Nephron progenitor cell (in vitro differentiated cells): ENCODE measurements around the gene PASK.

Experiments
- DNase-seq: peaks from one replicate; pipeline ENCODE4 v3.0.0; 2021
- H3K27ac Mint-ChIP-seq: 2 replicates; pipeline ENCODE4 v1.8.0; 2021; ENCODE audit warnings: mild to moderate bottlenecking, moderate library complexity, mixed read lengths
- H3K27me3 Mint-ChIP-seq: 2 replicates; pipeline ENCODE4 v1.8.0; 2021; ENCODE audit warnings: mild to moderate bottlenecking, low read depth, mixed read lengths; ENCODE audit not compliant: poor library complexity
- H3K36me3 Mint-ChIP-seq: 2 replicates; pipeline ENCODE4 v1.8.0; 2021; ENCODE audit warnings: low read depth, mixed read lengths
- H3K4me1 Mint-ChIP-seq: 2 replicates; pipeline ENCODE4 v1.8.0; 2021; ENCODE audit warnings: mixed read lengths
- H3K4me3 Mint-ChIP-seq: 2 replicates; pipeline ENCODE4 v1.8.0; 2021; ENCODE audit warnings: mild to moderate bottlenecking, moderate library complexity, mixed read lengths
- H3K9me3 Mint-ChIP-seq: 2 replicates; pipeline ENCODE4 v1.8.0; 2021; ENCODE audit warnings: mild to moderate bottlenecking, moderate library complexity, mixed read lengths
- CTCF ChIP-seq: fragments of 200-600 bp; sonication (generic); IDR thresholded peaks from 2 replicates; pipeline ENCODE4 v1.5.0; 2021; ENCODE audit warnings: antibody characterized with exemption

The PASK gene

GRCh38 chr2:241103176-241103595 is 46.1 kb downstream of the PASK start:
- H3K4me1 Mint-ChIP-seq: peaks cover 24% of the 10 kb centered on the region
- H3K9me3 Mint-ChIP-seq: no peaks in the 10 kb centered on the region
- DNase-seq: no peak
- H3K27ac Mint-ChIP-seq: no peak overlapping the region
- peak overlapping the region; percentile 98 for H3K4me3 Mint-ChIP-seq
- H3K27me3 Mint-ChIP-seq: no peaks in the 10 kb centered on the region
- no peak for TF ChIP-seq CTCF
- H3K36me3 Mint-ChIP-seq: peaks cover 21% of the 10 kb centered on the region

- Mint-ChIP-seq H3K27ac (peak within 1 kb of the TSS; percentile 97), H3K27me3 (no peaks in the 10 kb centered on the region), H3K4me1 (peaks cover 24% of the 10 kb centered on the region), H3K9me3 (no peaks in the 10 kb centered on the region), H3K36me3 (peaks cover 26% of the 10 kb centered on the region), H3K4me3 (peak within 1 kb of the TSS; percentile 98)
- TF ChIP-seq CTCF: no peak
- DNase-seq: peak; percentile 87
These were observed 47.0 kb downstream of the PASK start, which contains the start of gene MTERF4 for GRCh38 chr2:241102239-241102803. Gene MTERF4 (minus strand): TSS chr2:241102287. CDS start chr2:241102273, 14 bp downstream.

- peaks cover 43% of the 10 kb centered on the region for H3K36me3 Mint-ChIP-seq
- no peak for TF ChIP-seq CTCF
- no peak for DNase-seq
- no peak overlapping the region for H3K4me3 Mint-ChIP-seq
- peaks cover 29% of the 10 kb centered on the region for H3K4me1 Mint-ChIP-seq
- no peak overlapping the region for H3K27ac Mint-ChIP-seq
- H3K9me3 Mint-ChIP-seq: no peaks in the 10 kb centered on the region
- no peaks in the 10 kb centered on the region for H3K27me3 Mint-ChIP-seq
These were observed 50.0 kb downstream of the PASK start for GRCh38 chr2:241099246-241099645.

- no peak for DNase-seq
- peaks cover 49% of the 10 kb centered on the region for H3K36me3 Mint-ChIP-seq
- H3K27ac Mint-ChIP-seq: no peak overlapping the region
- no peak overlapping the region for H3K4me3 Mint-ChIP-seq
- no peaks in the 10 kb centered on the region for H3K9me3 Mint-ChIP-seq
- no peaks in the 10 kb centered on the region for H3K27me3 Mint-ChIP-seq
- no peak for TF ChIP-seq CTCF
- H3K4me1 Mint-ChIP-seq: peaks cover 26% of the 10 kb centered on the region
These were observed 52.3 kb downstream of the PASK start for GRCh38 chr2:241096979-241097378.

- TF ChIP-seq CTCF: no peak
- DNase-seq: no peak
- Mint-ChIP-seq H3K36me3 (peaks cover 53% of the 10 kb centered on the region), H3K27me3 (no peaks in the 10 kb centered on the region), H3K4me3 (no peak overlapping the region), H3K9me3 (no peaks in the 10 kb centered on the region), H3K4me1 (peaks cover 29% of the 10 kb centered on the region), H3K27ac (peak overlapping the region; percentile 68)
These were observed 53.5 kb downstream of the PASK start for GRCh38 chr2:241095594-241096290.
